Right lobe of liver (tissue), 4 donors: Measurements from ENCODE around the gene COX7A1.
"Not testable (repeated sequence)": the region's sequence is repeated elsewhere in the genome, so short reads cannot be mapped to it uniquely, and the experiment has no call there.

Experiments used
- CTCF ChIP-seq, 4 donors: fragments of 200-600 bp in 3 of 4; fragments of 450-650 bp in 1 of 4; IDR thresholded peaks; one replicate each; pipeline versions ENCODE4 v1.5.1 to v1.8.0; 2016 to 2022; ENCODE audit warnings: antibody characterized with exemption in 4 of 4, mild to moderate bottlenecking in 2 of 4
- POLR2A ChIP-seq: fragments of 450-650 bp; IDR thresholded peaks from one replicate; pipeline ENCODE4 v1.6.1; 2017; ENCODE audit warnings: antibody characterized with exemption, mild to moderate bottlenecking
- donor health status: DM: no; HTN: no; CAD: no.
- donor health status: DM: no; HTN: no; CAD: no.
- donor health status: DM: no; HTN: yes; CAD: no.

- TF ChIP-seq CTCF (IDR thresholded peaks at IDR 0.05); POLR2A: not testable (repeated sequence)
Observed at GRCh38 chr19:36179077-36179476, 26.8 kb upstream of the COX7A1 start.
